Keratinocyte (primary cell): ENCODE measurements around the gene GATA1. TPM values are rescaled to one million over a fixed set of nuclear protein-coding genes. Genes with fewer than 3 reads are reported as not detected.
"Not testable (repeated sequence)": the region's sequence is repeated elsewhere in the genome, so short reads cannot be mapped to it uniquely, and the experiment has no call there.

Experiments used
- DNase-seq: peaks from one replicate; pipeline ENCODE4 v3.0.0-alpha.2; 2011; ENCODE audit warnings: low read depth, missing footprints, low spot score
- FAIRE-seq: peaks from 2 replicates; lab custom pipeline; 2011; peaks lifted over from hg19 to GRCh38; lab: Jason Lieb, UNC
- H2AFZ ChIP-seq: 2 replicates; pipeline ENCODE4 v1.6.0; 2012; ENCODE audit warnings: low read length, control low read depth, inconsistent platforms; ENCODE audit not compliant: control insufficient read depth
- H3K27ac ChIP-seq: 2 replicates; pipeline ENCODE4 v1.5.1; 2011; ENCODE audit warnings: low read length; ENCODE audit not compliant: control insufficient read depth, insufficient read depth
- H3K27me3 ChIP-seq: 3 replicates; pipeline ENCODE4 v1.6.0; 2011; ENCODE audit warnings: low read length; ENCODE audit not compliant: control insufficient read depth, insufficient read depth; ENCODE audit errors: extremely low read depth
- H3K36me3 ChIP-seq, 2 experiments: 2 replicates in 1 of 2; 3 replicates in 1 of 2; pipeline ENCODE4 v1.5.1; 2011; ENCODE audit warnings: low read length in 2 of 2, mild to moderate bottlenecking in 1 of 2; ENCODE audit not compliant: control insufficient read depth in 2 of 2, insufficient read depth in 2 of 2; ENCODE audit errors: extremely low read depth in 1 of 2
- H3K4me1 ChIP-seq: 3 replicates; pipeline ENCODE4 v1.5.1; 2011; ENCODE audit warnings: low read length; ENCODE audit not compliant: control insufficient read depth, insufficient read depth; ENCODE audit errors: extremely low read depth
- H3K4me2 ChIP-seq: 3 replicates; pipeline ENCODE4 v1.6.0; 2011; ENCODE audit warnings: low read depth, low read length; ENCODE audit not compliant: control insufficient read depth, insufficient read depth; ENCODE audit errors: extremely low read depth
- H3K4me3 ChIP-seq, 3 experiments: fragments of 200-600 bp in 1 of 3; sonication (generic) in 1 of 3; 2 replicates in 2 of 3; 3 replicates in 1 of 3; pipeline ENCODE4 v1.5.1; 2011 to 2016; ENCODE audit warnings: low read length in 3 of 3, mild to moderate bottlenecking in 3 of 3, control low read depth in 2 of 3, inconsistent platforms in 1 of 3, low read depth in 1 of 3, mixed read lengths in 1 of 3, mixed run types in 1 of 3, moderate library complexity in 1 of 3; ENCODE audit not compliant: control insufficient read depth in 2 of 3, insufficient read depth in 2 of 3; ENCODE audit errors: extremely low read depth in 1 of 3
- H3K79me2 ChIP-seq: 2 replicates; pipeline ENCODE4 v1.6.0; 2012; ENCODE audit warnings: low read length; ENCODE audit not compliant: control insufficient read depth, insufficient read depth
- H3K9ac ChIP-seq: 3 replicates; pipeline ENCODE4 v1.6.0; 2011; ENCODE audit warnings: low read length; ENCODE audit not compliant: control insufficient read depth, insufficient read depth; ENCODE audit errors: extremely low read depth
- H3K9me1 ChIP-seq: 3 replicates; pipeline ENCODE4 v1.6.0; 2011; ENCODE audit warnings: low read length; ENCODE audit not compliant: control insufficient read depth, insufficient read depth; ENCODE audit errors: extremely low read depth
- H3K9me3 ChIP-seq: 2 replicates; pipeline ENCODE4 v1.5.1; 2012; ENCODE audit warnings: low read depth, low read length; ENCODE audit not compliant: control insufficient read depth
- H4K20me1 ChIP-seq: 3 replicates; pipeline ENCODE4 v1.6.0; 2011; ENCODE audit warnings: low read length; ENCODE audit not compliant: control insufficient read depth, insufficient read depth; ENCODE audit errors: extremely low read depth
- EZH2 ChIP-seq: IDR thresholded peaks from one replicate; pipeline ENCODE4 v1.6.1; 2012; ENCODE audit warnings: inconsistent platforms, mild to moderate bottlenecking, low read length, moderate library complexity
- dilution Hi-C: fragments of 300-500 bp; cut with MboI; formaldehyde crosslinking; loops from one replicate; pipeline ENCODE4 v1.7.0; 2020; ENCODE audit warnings: low sequenced_read_pairs; ENCODE audit not compliant: extremely low pct_ligation_motif_present
- polyA plus RNA-seq, 5 experiments: library from polyadenylated mRNA; depleted of rRNA in 3 of 5; stranded (reverse) in 3 of 5; stranded (forward) in 1 of 5; unstranded in 1 of 5; fragments of >200 nt; gene quantifications; 1 replicate in 1 of 5; 2 replicates in 3 of 5; 3 replicates in 1 of 5; pipeline versions ENCODE4 v1.2.1 to v1.2.3, GENCODE V29; 2011 to 2012; ENCODE audit warnings: missing spikeins in 2 of 5, low read depth in 1 of 5, low replicate concordance in 1 of 5
- TF ChIP-seq, protein P1 (sequence below), 3 experiments: IDR thresholded peaks in 1 of 3; conservative IDR thresholded peaks in 1 of 3; optimal IDR thresholded peaks in 1 of 3; 2 replicates in 2 of 3; 3 replicates in 1 of 3; pipeline versions ENCODE3 to v1.5.1; 2011; ENCODE audit warnings: low read length in 3 of 3, mild to moderate bottlenecking in 3 of 3, moderate library complexity in 2 of 3, control low read depth in 1 of 3, inconsistent platforms in 1 of 3; ENCODE audit not compliant: insufficient read depth in 2 of 3; ENCODE audit errors: extremely low read depth in 1 of 3

The GATA1 gene
- polyA plus RNA-seq, 1 donor (not counting 4 experiments of a cell fraction or from before 2014, with no cell fraction given) = not detected

DNA sequence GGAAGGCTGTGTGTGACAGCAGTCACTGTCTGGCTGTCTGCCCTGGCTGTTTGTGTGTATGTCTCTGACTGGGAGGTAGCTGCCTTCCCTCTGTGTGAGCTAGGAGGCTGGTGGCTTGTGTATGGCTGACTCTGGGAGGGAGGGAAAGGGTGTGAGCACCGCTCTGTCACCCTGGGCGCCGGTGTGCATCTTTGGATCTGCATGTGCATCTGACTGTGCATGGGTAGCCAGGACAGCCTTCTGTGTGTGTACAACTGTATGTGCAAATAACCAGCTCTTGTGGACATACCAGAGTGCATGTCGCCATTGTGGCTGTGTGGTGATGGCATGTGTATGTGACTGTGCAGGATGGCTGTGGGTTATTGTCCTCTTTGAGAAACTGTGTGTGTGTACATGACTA lies 32.5 kb downstream of the GATA1 start:
- Histone ChIP-seq H3K36me3 (peaks cover 0 to 5% of the 10 kb centered on the region in 2 experiments), H3K9me3 (no peaks in the 10 kb centered on the region), H3K9me1 (no peaks in the 10 kb centered on the region), H3K79me2 (no peaks in the 10 kb centered on the region), H3K27ac (no peak overlapping the region), H3K4me3 (no peak overlapping the region), H3K4me1 (no peaks in the 10 kb centered on the region), H3K9ac (no peak overlapping the region), H2AFZ (no peak overlapping the region), H3K4me2 (no peak overlapping the region), H3K27me3 (no peaks in the 10 kb centered on the region), H4K20me1 (no peaks in the 10 kb centered on the region)
- no peak for DNase-seq
- no peak for FAIRE-seq
- TF ChIP-seq, protein P1, sequence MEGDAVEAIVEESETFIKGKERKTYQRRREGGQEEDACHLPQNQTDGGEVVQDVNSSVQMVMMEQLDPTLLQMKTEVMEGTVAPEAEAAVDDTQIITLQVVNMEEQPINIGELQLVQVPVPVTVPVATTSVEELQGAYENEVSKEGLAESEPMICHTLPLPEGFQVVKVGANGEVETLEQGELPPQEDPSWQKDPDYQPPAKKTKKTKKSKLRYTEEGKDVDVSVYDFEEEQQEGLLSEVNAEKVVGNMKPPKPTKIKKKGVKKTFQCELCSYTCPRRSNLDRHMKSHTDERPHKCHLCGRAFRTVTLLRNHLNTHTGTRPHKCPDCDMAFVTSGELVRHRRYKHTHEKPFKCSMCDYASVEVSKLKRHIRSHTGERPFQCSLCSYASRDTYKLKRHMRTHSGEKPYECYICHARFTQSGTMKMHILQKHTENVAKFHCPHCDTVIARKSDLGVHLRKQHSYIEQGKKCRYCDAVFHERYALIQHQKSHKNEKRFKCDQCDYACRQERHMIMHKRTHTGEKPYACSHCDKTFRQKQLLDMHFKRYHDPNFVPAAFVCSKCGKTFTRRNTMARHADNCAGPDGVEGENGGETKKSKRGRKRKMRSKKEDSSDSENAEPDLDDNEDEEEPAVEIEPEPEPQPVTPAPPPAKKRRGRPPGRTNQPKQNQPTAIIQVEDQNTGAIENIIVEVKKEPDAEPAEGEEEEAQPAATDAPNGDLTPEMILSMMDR (optimal IDR thresholded peaks at IDR 0.05 in 1 of 3, IDR thresholded peaks at IDR 0.05 in 1 of 3, conservative IDR thresholded peaks at IDR 0.05 in 1 of 3; ENCODE audit: extremely low read depth in 1 of 3, insufficient read depth in 2 of 3, low read length in 3 of 3) = no peak
- TF ChIP-seq EZH2 = no peak
- dilution Hi-C loops = no loop called here

DNA sequence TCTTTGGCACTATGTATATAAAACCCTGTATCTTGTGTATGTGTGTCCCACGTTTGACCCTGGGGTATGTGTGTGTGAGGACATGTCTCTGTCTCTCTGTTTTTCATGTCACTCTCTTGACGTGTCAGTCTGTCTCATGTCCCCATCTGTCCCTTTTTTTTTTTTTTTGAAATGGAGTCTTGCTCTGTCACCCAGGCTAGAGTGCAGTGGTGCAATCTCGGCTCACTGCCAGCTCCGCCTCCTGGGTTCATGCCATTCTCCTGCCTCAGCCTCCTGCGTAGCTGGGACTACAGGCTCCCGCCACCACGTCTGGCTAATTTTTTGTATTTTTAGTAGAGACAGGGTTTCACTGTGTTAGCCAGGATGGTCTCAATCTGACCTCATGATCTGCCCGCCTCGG lies 33.0 kb downstream of the GATA1 start:
- H3K79me2 ChIP-seq, dilution Hi-C loops, H3K4me3 ChIP-seq, H3K9me1 ChIP-seq, DNase-seq, H3K4me1 ChIP-seq, H3K9me3 ChIP-seq, H2AFZ ChIP-seq, FAIRE-seq, H4K20me1 ChIP-seq, H3K27ac ChIP-seq, H3K36me3 ChIP-seq, H3K9ac ChIP-seq, H3K27me3 ChIP-seq, H3K4me2 ChIP-seq: not testable (repeated sequence)

DNA sequence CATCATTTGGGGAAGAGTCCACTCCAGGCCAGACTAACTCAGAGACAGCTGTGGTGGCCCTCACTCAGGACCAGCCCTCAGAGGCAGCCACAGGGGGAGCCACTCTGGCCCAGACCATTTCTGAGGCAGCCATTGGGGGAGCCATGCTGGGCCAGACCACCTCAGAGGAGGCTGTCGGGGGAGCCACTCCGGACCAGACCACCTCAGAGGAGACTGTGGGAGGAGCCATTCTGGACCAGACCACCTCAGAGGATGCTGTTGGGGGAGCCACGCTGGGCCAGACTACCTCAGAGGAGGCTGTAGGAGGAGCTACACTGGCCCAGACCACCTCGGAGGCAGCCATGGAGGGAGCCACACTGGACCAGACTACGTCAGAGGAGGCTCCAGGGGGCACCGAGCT lies 36.7 kb downstream of the GATA1 start:
- H3K9ac ChIP-seq = no peak overlapping the region
- H3K36me3 ChIP-seq = no peaks in the 10 kb centered on the region
- TF ChIP-seq, protein P1 (optimal IDR thresholded peaks at IDR 0.05 in 1 of 3, IDR thresholded peaks at IDR 0.05 in 1 of 3, conservative IDR thresholded peaks at IDR 0.05 in 1 of 3; ENCODE audit: extremely low read depth in 1 of 3, insufficient read depth in 2 of 3, low read length in 3 of 3) = no peak
- no peak for TF ChIP-seq EZH2
- FAIRE-seq = no peak
- no peaks in the 10 kb centered on the region for H4K20me1 ChIP-seq
- no peaks in the 10 kb centered on the region for H3K9me3 ChIP-seq
- no peaks in the 10 kb centered on the region for H3K27me3 ChIP-seq
- dilution Hi-C loops = no loop called here
- H3K4me3 ChIP-seq = no peak overlapping the region
- DNase-seq = no peak
- H3K27ac ChIP-seq = no peak overlapping the region
- no peaks in the 10 kb centered on the region for H3K9me1 ChIP-seq
- no peaks in the 10 kb centered on the region for H3K79me2 ChIP-seq
- no peak overlapping the region for H2AFZ ChIP-seq
- H3K4me2 ChIP-seq = no peak overlapping the region
- H3K4me1 ChIP-seq = no peaks in the 10 kb centered on the region
